Lower leg skin (tissue), 3 donors: ENCODE data around the gene PPP3R1.

Source experiments
- CTCF ChIP-seq, 3 donors: fragments of 450-650 bp; IDR thresholded peaks; one replicate each; pipeline ENCODE4 v1.5.1; 2016; ENCODE audit warnings: antibody characterized with exemption in 3 of 3, mild to moderate bottlenecking in 3 of 3, moderate library complexity in 2 of 3
- POLR2A ChIP-seq, 2 donors: fragments of 450-650 bp; IDR thresholded peaks; one replicate each; pipeline ENCODE4 v1.6.1; 2016 to 2017; ENCODE audit warnings: antibody characterized with exemption in 2 of 2, mild to moderate bottlenecking in 1 of 2, moderate library complexity in 1 of 2

GRCh38 chr2:68266655-68267054 lies 14.3 kb upstream of the PPP3R1 start:
- no peak for TF ChIP-seq CTCF (IDR thresholded peaks at IDR 0.05)
- no peak for TF ChIP-seq POLR2A (IDR thresholded peaks at IDR 0.05)
